HepG2 (cell line): ENCODE data around the gene WWP2.

Source experiments
- KDM3A ChIP-seq: IDR thresholded peaks from 2 replicates; pipeline ENCODE4 v1.6.1; 2018; ENCODE audit warnings: low read depth, missing compliant biosample characterization
- ZSCAN5A ChIP-seq: sonication (generic); formaldehyde crosslinking; IDR thresholded peaks from 2 replicates; pipeline ENCODE4 v1.8.0; 2022; ENCODE audit warnings: mild to moderate bottlenecking, missing genetic modification reagents, borderline replicate concordance
- TF ChIP-seq, protein P1 (sequence below): sonication (generic); formaldehyde crosslinking; IDR thresholded peaks from 2 replicates; pipeline ENCODE4 v1.5.0; 2020; ENCODE audit warnings: mild to moderate bottlenecking, missing genetic modification reagents, moderate library complexity

- no peak for TF ChIP-seq ZSCAN5A (CRISPR knock-in tag)
- no peak for TF ChIP-seq KDM3A
- TF ChIP-seq, protein P1, sequence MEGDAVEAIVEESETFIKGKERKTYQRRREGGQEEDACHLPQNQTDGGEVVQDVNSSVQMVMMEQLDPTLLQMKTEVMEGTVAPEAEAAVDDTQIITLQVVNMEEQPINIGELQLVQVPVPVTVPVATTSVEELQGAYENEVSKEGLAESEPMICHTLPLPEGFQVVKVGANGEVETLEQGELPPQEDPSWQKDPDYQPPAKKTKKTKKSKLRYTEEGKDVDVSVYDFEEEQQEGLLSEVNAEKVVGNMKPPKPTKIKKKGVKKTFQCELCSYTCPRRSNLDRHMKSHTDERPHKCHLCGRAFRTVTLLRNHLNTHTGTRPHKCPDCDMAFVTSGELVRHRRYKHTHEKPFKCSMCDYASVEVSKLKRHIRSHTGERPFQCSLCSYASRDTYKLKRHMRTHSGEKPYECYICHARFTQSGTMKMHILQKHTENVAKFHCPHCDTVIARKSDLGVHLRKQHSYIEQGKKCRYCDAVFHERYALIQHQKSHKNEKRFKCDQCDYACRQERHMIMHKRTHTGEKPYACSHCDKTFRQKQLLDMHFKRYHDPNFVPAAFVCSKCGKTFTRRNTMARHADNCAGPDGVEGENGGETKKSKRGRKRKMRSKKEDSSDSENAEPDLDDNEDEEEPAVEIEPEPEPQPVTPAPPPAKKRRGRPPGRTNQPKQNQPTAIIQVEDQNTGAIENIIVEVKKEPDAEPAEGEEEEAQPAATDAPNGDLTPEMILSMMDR = no peak
Observed at GRCh38 chr16:69938981-69939820, 177.1 kb downstream of the WWP2 start.
